Measurements from ENCODE around the gene SNAPC2.
"Not testable (repeated sequence)": the region's sequence is repeated elsewhere in the genome, so short reads cannot be mapped to it uniquely, and the experiment has no call there.

Gene SNAPC2

GRCh38 chr19:7908742-7909461, 11.2 kb upstream of the SNAPC2 start:
- in situ Hi-C loops (cut with MboI; ENCODE audit: low sequenced_read_pairs), result no loop called here

DNA sequence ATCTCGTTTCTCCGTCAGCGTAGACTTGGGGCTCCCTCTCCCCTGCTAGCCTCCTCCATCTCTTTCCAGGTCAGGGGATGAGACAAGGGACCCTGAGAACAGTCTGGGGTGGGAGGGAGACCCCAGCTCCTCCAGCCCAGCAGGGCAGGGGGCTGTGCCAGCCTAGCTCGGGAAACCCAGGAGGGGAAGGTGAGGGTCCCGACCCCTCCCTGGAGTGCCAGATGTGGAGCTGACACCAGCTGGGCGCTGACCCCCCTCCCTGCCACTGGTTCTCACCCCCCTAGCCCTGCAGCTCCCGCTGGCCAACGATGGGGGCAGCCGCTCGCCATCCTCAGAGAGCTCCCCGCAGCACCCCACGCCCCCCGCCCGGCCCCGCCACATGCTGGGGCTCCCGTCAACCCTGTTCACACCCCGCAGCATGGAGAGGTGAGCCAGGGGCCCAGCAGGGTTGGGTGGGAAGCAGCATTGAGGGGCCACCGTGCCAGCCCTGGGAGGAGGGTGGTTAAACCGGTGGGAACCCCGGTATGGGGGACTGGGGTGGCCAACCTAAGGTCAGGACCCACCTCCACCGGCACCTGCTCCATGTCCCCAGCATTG, 10.6 kb upstream of the SNAPC2 start:
- in situ Hi-C loops (cut with MboI; ENCODE audit: low sequenced_read_pairs), result no loop called here

- in situ Hi-C loops (cut with MboI; ENCODE audit: low sequenced_read_pairs), result no loop called here
These were observed 9.6 kb upstream of the SNAPC2 start for GRCh38 chr19:7910321-7911161.

DNA sequence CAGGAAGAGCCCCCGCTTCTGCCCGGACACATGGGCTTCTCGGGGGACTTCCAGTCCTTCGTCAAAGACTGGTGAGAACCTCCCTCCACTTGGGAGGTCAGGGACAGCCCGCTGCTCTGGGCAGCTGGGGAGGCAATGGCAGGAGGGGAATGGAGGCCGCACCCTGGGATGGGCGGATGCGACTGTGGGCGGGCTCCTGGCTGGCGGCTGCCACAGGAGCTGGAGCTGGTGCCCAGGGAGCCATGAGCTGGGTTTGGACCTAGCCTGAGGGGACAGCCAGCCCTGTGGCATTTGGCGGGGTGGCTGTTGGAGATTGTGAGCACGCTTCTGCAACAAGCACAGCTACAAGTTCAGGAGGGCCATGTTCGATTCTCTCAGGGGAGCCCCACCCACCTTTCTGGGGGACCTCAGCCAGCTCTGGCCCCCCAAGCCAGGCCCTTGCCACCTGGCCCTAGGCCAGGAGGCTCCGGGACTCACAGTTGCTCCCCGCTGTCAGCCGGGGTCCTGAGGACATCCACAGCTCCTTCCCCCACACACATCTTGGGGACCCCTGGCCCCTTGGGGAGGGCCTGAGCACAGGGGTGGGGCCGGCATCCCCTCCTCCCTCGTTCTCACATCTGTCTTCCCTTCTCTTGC, 8.5 kb upstream of the SNAPC2 start:
- in situ Hi-C loops (cut with MboI; ENCODE audit: low sequenced_read_pairs), result no loop called here

- in situ Hi-C loops (cut with MboI; ENCODE audit: low sequenced_read_pairs), result no loop called here
These were observed 7.9 kb upstream of the SNAPC2 start for GRCh38 chr19:7912144-7912696.

DNA sequence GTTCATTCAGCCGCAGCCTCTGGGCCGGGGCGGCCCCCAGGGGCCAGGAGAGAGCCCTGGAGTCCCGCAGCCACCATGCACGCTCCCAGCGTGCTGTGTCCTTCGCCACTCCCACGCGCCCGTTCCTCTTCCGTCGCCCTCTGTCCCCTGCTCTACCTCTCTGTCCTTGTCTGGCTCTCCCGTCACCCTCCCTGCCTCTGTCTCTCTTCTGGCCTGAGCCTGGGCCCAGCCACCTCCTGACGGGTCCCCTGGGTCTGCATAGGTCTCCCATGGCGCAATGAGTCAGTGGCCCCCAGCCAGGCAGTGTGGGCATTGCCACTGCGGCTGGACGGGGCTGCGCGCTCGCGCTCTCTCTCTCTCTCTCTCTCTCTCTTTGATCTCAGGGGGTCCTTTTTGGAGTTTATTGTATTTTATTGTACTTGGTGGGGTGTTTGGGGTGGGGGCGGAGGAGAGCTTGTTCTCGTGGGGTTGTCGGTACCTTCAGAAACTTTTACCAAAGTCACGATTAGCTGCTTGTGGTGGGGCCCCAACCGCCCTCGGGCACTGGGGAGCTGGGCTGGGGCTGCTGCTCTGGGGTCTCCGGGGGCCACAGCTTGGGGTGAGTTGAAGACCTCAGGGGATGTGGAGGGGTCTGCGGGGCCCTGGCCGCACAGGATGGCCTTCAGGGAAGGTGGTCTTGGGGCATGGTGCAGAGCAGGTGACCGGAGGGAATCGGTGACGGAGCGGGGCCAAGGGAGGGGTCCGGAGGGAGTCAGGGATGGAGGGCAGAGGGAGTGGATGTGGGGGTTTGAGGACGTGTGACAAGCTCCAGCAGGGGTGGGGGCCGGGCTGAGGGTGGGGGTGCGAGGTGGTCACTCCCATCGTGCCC, 7.2 kb upstream of the SNAPC2 start:
- in situ Hi-C loops (cut with MboI; ENCODE audit: low sequenced_read_pairs), result no loop called here

DNA sequence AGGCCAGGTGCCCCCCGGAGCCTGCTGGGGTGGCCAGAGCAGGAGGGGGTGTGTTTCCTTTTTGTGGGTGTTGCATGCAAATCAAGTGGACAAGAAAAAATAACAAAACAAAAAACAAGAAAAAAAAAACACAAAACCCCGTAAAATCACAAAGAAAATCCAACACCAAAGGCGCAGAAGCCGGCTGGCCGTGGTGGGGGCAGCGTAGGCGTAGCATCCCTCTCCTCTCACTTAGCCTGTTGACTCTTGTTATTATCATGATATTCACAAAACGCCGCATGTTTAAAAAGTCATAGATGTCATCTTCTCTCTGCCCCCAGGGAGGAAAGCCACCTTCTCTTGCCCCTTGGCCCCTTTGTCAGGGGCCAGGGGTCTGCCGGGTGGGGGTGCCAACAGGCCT, 6.5 kb upstream of the SNAPC2 start:
- in situ Hi-C loops (cut with MboI; ENCODE audit: low sequenced_read_pairs), result no loop called here

GRCh38 chr19:7914099-7914498, 6.0 kb upstream of the SNAPC2 start:
- in situ Hi-C loops (cut with MboI; ENCODE audit: low sequenced_read_pairs), result no loop called here

DNA sequence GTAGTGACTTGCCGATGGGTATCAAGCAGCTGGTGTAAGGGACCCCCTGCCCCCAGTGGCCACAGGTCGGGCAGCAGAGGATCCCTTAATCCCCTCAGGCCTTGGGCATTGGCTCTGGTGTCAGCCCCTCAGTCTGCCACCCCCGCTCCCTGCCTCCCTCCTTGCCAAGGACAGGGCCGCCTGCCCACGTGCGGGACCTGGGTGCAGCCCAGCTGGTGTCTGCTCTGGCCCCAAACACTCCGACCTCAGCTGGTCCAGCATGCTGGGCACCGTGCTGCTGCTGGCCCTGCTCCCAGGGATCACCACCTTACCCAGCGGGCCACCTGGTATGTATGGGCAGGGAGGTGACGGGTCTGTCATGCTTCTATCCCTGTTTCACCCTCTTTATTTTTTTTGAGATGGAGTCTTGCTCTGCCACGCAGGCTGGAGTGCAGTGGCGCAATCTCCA, 5.5 kb upstream of the SNAPC2 start, which contains the start of gene TGFBR3L:
TGFBR3L (plus strand) TSS at position 233 of the 448 bp plus-strand sequence.
- in situ Hi-C loops (cut with MboI; ENCODE audit: low sequenced_read_pairs), result no loop called here

DNA sequence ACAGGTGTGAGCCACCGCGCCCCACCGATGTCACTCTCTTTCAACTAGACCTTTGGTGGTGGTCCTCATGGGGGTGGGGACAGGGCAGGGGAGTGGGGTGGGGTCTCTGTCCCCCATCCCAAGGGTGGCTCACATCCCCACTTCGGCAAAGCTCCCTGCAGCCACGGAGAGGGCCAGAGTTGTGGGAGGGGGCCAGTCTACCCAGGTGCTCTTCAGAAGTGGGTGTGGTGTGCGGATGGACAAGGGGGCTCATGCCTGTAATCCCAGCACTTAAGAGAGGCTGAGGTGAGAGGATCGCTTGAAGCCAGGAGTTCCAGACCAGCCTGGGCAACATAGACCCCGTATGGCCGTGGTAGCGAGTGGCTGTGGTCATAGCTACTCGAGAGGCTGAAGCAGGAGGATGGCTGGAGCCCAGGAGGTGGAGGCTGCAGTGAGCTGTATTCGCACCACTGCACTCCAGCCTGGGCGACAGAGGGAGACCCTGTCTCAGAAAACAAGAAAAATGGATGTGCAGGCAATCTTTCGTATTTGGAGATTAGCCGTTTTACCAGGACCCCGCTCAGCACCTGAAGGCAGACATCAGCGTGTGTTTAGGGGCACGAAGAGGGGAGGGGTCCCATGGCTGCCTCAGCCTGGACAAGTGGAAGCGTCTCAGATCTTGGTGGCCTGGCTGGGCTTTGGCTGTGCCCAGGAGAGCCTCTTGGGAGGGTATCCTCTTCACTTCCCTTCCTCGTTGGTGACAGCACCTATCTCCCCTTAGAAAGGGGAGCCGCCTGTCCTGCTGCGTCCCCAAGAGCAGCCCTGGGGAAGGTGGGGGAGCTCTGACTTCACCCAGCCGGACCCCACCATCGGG, 4.7 kb upstream of the SNAPC2 start:
- in situ Hi-C loops (cut with MboI; ENCODE audit: low sequenced_read_pairs), result no loop called here

- in situ Hi-C loops (cut with MboI; ENCODE audit: low sequenced_read_pairs), result no loop called here
These were observed 3.8 kb upstream of the SNAPC2 start for GRCh38 chr19:7916103-7916954.

DNA sequence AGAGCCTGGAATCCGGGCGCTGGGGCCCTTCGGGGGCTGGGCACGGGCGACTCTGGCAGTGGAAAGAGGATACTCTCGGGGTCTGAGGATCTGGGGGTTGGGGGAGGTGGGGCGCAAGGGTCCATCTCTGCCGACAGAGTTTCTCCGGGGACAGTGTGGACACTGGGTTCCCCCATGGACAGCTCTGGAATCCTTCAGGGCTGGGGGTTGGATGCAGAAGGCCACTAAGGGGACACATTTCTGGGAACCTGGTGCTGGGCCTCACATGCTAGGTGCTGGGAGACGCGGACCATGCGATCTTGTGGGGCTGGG, 3.2 kb upstream of the SNAPC2 start:
- in situ Hi-C loops (cut with MboI; ENCODE audit: low sequenced_read_pairs), result no loop called here

GRCh38 chr19:7917267-7918061, 2.7 kb upstream of the SNAPC2 start:
- in situ Hi-C loops (cut with MboI; ENCODE audit: low sequenced_read_pairs), result no loop called here

DNA sequence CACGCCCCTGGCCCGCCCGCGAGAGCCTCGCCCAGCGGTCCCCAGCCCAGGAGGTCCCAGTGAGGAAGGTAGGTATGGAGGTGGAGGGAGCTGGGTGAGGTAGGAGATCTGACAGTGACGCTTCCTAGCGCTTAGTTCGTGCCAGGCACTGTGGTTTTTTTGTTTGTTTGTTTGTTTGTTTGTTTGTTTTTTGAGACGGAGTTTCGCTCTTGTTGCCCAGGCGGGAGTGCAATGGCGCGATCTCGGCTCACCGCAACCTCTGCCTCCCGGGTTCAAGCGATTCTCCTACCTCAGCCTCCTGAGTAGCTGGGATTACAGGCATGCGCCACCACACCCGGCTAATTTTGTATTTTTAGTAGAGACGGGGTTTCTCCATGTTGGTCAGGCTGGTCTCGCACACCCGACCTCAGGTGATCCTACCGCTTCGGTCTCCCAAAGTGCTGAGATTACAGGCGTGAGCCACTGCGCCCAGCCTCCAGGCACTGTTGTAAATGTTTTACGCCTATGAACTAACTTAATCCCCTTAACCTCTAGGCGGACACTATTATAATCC, 2.0 kb upstream of the SNAPC2 start:
- in situ Hi-C loops (cut with MboI; ENCODE audit: low sequenced_read_pairs), result not testable (repeated sequence)

DNA sequence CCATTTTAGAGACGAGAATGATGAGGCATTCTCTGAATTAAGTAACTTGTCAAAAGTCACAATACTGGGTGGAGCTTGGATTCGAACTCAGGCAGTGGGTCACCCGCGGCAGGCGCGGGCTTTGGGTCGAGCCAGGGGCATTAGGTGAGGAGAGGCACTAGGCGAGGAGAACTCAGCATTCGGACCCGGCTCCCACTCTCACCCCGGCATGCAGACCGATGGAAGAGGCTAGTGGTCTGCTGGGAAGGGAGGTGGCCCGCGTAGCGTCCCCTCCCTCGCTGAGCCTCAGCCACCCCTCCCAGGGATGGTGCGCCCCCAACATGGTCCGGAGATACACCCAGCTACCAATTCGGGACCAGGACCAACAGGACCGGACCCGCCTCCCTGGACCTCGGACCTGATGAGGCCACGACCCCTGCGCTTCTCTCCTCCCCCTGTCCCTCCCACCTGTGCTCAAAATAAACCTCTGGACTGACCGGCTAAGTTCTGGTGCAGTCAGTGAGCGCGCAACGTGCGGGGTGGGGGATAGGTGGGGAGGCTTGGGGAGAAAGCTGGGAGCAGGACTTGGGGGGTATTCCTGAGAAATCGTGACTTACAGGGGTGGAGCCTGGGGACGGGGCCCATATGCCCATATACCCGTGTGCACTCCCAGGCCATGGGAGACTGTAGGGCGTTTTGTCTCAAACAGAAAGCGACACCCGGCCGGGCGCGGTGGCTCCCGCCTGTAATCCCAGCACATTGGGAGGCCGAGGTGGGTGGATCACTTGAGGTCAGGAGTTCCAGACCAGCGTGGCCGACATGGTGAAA, 1.3 kb upstream of the SNAPC2 start:
- in situ Hi-C loops (cut with MboI; ENCODE audit: low sequenced_read_pairs), result no loop called here

DNA sequence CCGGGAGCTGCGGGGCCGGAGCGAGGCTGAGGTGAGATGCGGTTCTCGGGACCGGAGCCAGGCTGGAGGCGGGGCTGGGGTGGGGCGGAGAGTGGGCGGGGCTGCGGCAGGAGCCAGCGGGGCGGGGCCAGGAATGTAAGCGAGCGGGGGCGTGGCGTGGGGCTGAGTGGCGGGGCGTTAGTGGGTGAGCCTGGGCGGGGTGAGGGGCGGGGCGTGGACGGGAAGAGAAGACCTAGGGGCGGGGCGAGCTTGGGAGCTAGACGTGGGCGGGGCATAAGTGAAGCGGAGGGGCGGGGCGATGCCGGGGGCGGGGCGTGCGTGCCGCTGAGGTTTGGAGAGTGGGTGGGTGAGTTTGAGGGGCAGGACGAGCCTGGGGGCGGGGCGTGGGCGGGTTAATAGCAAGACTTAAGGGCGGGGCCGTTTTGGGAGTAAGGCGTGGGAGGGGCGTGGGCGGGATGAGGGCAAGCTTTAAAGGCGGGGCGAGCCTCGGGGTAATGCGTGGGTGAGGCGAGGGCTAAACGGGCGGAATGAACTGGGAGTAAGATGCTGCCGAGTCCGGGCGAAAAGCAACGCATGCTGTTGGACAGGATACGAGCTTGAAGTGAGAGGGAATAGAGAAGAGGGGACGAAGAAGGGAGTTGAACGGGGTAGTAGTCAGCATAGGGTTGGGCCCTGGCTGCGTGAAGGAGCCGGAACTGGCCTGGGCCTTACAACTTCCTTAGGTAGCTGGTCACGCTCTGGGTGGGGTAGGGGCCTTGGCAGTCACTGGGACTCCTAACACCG, 572 bp downstream of the SNAPC2 start:
- in situ Hi-C loops (cut with MboI; ENCODE audit: low sequenced_read_pairs), result no loop called here
